SK-MEL-5 (cell line): ENCODE data around the gene TCFL5. TPM values are rescaled to one million over a fixed set of nuclear protein-coding genes. Genes with fewer than 3 reads are reported as not detected.
A peak's percentile ranks its signal among the peaks of the same experiment; 100 is the strongest.

Source experiments
- DNase-seq: peaks from one replicate; pipeline ENCODE4 v3.0.0-alpha.2; 2016; ENCODE audit warnings: low read depth, low spot score
- in situ Hi-C: cut with HindIII; loops from 2 replicates; pipeline ENCODE4 v1.10.0; 2016; ENCODE audit warnings: low sequenced_read_pairs, high pct_unique_total_duplicates, low pct_unique_long_range_greater_than_20kb
- total RNA-seq: library from RNA; depleted of rRNA; stranded (reverse); fragments of >200 nt; shearing (Covaris generic); gene quantifications from 2 replicates; pipeline ENCODE4 v1.2.3, GENCODE V29; 2014

TCFL5 gene
- total RNA-seq, 1 experiment from 2014 or later: 54.7 TPM

DNA sequence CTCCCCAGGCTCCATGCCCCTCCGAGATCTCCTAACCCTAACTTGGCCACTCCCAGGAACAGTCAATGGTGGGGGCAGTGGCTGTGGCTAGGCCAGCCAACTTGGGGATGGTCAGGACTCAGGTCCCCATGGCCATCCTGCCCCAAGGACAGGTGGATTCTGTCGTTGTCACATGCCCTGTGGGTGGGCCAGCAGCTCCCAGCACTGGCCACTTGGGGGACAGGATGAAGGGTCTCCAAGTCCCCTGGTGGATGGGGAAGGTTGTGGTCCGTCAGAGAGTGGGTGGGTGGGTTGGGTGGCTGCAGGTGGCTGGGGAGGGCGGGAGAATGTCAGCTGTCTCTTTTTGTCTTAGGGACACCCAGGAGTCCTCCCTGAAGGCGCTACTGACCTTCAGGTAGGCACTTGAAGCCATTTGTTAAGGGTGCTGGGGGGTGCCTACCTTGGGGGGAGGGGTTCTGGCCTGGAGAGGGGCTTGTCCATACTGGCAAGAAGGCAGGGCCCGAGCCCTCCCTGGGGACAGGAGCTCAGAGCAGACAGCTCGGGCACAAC is 39.3 kb downstream of the TCFL5 start:
- DNase-seq: no peak
- in situ Hi-C loops: no loop called here

DNA sequence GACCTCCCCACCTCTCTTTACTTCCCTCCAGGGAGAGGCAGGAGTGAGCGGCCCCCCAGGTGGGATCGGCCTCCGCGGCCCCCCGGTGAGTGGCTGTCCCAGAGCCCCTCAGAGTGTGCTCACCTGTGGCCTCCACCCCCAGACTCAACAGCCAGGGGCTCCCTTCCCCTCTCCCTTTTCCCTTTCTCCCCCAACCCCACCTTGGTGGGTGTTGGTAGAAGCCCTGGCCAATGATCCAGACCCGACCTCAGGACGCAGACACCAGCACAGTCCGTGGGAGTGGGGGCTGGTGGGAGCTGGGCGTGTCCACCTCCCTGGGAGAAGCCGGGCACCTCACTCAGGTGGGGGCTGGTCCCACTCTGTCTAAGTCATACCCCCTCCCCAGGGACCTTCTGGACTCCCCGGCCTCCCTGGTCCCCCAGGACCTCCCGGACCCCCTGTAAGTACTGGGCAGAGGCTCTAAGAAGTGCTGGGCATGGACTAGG is 39.9 kb downstream of the TCFL5 start:
- in situ Hi-C loops: no loop called here
- DNase-seq: no peak

DNA sequence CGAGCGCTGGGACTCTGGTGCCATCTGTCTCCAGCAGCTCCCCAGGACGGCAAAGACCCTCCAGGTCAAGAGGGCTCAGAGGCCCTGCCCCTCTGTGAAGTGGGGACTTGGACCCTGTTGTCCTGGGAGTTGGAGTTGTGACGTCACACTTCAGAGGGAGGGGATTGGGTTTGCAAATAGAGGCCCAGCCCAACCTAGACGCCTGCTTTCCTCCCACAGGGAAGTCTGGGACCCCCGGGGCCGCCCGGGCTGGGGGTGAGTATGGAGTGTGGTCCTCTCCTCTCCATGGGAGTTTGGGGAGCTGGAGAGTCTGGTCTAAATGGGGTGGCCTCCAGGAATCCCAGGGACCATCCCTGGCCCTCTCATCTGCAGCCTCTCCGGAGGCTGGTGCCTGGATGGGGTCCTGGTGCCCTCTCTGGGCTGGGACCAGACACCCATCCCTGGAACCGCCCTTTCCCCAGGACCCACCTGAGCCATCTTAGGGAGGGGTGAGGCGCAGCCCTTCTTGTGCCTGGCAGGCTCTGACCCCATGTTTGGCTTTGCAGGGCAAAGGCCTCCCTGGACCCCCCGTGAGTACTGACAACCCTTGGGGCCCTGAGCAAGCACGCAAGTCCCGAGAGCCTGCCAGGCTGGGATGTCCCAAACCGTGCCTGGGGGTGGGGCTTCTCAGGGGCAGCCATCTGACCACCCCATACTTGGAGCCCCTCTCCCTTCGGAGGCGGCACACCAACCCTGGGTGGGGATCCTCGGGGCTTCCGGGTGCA is 40.5 kb downstream of the TCFL5 start:
- DNase-seq: no peak
- in situ Hi-C loops: no loop called here

DNA sequence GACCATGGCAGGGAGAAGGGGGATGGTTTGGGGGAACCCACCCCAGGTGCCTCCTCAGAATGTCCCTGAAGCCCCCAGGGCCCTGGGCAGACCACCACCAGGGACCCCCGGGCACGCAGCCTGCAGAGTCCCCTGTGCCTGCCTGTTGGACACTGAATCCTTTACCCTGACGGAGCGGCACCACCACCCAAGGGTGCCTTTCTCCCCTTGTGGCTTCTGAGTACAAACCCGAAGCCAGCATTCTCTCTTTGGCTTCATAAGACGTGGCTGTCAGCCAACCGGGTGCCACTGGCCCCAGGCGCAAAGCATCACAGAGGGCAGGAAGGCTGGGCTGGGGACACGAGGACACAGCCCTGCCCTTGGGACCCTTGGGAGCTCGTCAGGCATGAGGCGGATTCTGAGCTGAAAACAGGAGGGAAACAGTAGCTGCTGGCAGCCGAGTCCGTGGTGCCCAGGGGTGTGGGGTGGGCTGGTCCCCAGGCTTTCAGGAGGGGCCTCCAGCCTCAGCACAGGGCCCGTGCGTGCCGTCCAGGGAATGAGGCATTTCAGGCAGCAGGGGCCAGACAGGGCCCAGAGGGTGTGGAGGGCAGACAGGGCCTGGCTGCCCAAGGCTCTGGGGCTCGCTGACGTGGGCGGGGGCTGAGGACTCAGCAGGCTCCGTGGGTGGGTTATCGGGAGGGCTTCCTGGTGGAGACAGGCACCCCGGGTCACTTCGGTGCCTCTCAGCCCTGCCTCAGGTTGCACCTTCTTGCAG is 41.2 kb downstream of the TCFL5 start:
- in situ Hi-C loops: no loop called here
- DNase-seq: no peak

DNA sequence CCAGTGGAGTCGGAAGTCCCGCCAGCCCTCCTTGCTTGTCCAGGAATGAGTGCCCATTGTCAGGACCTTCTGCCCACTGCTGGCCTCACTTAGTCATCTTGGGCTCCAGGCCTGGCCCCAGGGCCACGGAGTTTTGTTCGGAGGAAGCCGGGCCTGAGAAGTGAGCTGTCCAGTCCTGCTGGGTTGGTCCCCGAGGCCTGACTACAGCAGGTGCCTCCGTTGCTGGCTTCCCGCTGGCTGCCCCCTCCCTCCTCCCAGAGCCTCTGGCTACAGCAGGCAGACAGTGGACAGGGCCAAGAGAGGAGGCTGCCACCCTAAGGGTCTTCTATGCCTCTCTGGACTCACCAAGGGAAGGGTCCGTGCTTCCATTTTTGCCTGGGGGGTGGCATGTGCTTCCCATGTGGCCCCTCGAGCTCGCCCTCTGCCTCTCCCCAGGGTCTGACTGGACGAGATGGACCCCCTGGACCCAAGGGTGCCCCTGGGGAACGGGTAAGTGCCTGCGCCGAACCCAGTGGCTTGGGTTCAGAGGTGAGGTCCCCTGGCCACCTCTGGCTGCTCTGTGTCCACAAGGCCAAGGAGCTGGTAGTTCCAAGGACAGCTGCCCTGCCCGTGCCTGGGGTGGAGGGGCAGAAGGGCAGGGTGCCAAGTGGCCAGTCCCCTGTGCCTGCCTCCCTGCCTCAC is 42.0 kb downstream of the TCFL5 start:
- in situ Hi-C loops: no loop called here
- DNase-seq: no peak

DNA sequence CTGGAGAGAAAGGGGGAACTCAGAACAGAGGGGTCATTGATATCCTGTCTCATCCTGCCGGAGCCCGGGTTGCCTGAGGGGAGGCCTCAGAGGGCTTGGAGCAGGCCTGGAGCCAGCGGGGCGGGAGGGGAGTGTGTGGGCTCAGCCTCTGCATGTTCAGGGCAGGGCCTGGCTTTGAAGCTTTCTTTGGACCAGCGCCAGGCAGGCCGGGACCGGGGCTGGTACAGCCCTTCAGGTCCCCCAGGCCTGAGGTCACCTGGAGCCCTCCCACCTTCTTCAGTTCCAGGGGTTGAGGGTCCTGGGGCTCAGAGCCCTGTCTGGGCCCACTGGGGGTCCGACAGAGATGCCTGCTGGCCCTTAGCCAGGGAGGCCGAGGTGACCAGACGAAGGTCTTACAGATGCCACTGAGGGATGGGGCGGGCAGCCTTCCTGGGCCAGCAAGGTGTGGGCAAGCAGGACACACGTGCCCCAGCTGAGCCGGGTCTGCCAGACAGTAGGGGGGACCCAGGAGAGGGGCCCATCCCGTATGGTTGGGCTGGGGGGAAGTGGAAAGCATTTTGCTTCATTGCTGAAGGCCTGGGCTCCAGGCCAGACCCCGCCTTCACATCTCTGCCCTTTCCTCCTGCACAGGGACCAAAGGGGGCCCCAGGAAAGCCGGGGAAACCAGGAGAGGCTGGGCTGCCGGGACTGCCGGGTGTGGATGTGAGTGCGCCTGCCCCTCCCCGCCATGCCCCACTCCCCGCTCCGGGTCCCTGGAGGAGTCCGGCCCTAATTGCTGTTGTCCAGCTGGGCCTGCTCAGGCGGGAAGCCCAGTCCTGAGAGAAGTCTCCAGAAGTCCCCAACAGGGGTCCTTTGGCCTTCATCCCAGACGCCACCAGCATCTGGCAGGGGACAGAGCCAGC is 42.8 kb downstream of the TCFL5 start:
- in situ Hi-C loops: no loop called here
- DNase-seq: peak; percentile 75

DNA sequence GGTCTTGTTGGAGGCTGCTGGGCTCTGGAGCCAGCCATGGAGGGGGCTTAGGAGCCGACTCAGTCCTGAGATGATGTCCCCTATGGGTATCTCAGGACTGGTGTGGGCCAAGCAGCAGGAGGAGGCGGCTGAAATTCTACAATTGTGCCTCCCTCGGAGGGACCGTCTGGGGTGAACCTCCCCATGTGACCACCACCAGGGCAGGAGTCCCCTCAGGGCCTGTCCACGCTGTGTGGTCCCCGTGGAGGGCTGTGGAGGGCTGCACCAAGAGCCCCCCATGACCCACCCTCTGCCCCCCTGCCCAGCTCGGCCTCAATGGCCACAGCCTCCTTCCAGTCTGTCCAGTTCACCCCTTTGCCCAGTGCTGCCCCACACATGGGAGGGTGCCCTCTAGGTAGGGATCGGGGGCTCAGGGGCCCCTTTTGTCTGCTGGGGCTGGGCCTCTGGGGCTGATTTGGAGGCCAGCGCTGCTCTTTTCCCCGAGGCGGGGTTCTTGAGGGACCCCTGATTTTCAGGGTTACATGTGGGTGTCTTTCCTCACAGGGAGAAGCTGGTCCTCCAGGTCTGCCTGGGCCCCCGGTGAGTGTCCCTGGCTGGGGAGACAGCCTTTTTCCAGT is 43.5 kb downstream of the TCFL5 start:
- in situ Hi-C loops: no loop called here
- DNase-seq: no peak

DNA sequence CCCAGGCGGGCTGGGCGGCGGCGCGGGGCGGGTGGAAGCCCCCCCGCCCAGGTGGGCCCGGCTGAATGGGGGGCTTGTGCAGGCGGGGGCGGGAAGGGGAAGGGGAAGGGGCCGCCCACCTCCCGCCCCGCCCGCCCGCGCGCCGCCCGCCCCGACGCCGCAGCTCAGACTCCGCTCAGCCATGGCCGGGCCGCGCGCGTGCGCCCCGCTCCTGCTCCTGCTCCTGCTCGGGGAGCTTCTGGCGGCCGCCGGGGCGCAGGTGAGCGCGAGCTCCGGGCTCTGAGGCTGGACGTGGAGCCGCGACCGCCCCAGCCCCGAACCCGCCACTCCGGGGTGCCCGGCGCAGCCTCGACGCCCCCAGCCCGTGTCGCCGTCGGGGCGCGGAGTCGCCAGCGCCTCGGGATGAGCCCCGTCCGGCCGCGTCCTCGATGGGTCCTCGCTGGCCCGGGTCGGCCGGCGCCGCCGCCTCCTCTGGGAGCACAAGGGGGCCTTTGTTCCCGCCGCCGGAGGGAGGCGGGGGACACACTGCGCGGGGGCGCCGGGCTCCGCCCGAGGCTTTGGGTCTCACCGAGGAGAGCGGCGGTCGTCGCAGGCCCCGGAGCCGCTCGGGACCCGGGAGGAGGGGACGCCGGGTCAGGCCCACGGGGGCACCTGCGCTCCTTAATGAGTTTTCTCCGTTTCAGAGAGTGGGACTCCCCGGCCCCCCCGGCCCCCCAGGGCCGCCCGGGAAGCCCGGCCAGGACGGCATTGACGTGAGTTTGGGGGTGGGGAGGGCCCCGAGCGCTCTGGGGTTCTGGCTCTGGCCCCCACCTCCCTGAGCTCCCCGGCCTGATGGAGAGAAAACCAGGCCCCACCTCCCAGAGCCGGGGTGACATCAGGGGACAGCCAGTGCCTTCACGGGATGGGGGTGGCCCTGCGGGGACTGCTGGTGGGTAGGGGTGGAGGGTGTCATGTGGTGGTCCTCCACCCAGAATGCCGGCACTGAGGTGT is 44.4 kb downstream of the TCFL5 start, which contains the start of gene COL9A3:
Gene COL9A3, plus strand, starts transcription at position 167 of the 990 bp plus-strand sequence. Its CDS starts 15 bp downstream, at position 182.
- in situ Hi-C loops: no loop called here
- DNase-seq: peak; percentile 42

DNA sequence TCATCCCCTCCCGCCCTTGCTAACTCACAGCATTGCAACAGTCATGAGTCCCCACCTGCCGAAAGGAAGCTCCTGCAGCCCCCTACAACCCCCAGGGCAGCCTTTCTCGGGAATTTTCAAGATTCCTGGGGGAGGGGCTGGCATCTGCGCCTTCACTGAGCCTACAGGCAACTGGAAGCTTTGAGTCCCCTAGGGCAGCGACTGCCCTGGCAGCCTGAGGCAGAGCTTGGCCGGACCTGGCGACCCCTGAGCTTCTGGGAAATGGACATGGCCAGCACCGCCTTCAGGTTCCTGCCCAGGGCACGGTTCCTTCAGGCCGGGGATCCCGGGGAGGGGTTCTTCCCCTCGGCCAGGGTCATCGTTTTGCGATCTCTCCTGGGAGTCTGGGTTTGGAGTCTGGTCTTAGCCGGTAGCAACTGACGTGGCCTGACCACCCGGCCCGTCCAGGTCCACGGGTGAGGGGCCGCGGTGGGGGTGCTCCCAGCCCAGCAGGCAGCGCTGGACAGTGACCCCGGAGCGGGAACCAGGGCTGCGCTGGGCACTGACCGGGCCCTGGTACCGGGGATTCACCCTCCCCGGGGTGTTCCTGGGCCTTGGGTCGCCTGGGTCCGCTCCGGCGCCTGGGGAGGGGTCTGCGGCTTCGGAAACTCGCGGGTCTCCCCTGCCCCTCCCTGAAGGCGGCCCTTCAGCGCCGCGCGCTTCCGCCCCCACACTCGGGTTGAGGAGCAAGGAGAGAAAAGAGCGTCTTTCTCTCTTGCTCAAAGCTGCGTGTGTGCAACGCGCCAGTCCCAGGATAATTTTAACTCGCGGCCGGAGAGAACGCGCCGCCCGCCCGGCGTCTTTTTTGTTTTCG is 45.4 kb downstream of the TCFL5 start:
- in situ Hi-C loops: no loop called here
- DNase-seq: no peak

DNA sequence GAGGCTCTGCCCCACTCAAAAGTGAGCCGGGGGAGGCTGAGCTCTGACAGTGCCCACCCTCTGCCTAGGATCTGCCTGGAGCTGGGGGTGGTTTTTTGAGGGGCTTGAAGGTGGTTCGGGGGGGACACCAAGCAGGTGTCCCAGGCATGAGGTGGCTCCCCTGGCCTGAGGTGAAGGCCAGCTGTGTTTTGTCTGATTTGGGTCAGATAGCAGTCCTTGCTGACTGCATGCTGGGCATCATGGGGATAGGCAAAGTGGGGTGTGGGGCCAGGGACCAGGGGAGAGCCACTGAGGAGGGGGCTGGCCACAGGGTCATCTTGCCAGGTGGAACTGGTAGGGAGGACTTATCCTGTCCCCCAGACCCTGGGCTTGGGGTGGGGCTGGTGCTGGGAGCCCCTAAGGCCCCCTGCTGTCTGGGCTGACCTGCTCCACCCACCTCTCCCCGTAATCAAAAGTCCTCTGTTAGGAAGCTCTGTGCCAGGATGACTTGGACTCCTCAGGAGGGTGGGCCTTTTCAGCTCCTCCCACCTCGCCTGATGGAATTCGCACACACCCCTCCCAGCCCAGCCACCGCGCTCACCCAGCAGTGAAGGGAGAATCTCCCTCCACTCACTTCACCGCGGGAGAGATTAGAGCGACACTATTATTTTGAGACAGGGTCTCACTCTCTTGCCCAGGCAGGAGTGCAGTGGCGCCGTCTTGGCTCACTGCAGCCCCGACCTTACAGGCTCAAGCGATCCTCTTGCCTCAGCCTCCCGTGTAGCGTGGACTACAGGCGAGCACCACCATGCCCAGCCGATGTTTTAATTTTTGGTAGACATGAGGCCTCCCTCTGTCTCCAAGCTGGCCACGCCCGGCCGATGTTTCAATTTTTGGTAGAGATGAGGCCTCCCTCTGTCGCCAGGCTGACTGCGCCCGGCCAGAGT is 46.3 kb downstream of the TCFL5 start:
- peak; percentile 52 for DNase-seq
- in situ Hi-C loops: no loop called here

DNA sequence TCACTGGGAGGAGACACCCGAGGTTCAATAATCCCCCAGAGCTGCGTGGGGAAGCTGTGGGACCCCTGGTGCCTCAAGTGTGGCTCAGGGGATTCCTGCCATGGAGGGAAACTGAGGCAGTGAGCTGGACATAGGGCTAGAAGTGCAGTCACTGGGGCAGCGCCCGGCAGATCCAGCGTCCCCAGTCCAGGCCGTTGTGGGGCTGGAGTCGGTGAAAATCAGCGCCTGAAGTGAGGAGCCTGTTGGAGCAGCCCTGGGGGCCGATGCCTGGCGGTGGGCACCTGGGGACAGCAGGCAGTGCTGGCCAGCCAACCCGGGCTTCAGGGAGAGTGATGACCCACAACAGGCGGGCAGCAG is 46.9 kb downstream of the TCFL5 start:
- in situ Hi-C loops: no loop called here

DNA sequence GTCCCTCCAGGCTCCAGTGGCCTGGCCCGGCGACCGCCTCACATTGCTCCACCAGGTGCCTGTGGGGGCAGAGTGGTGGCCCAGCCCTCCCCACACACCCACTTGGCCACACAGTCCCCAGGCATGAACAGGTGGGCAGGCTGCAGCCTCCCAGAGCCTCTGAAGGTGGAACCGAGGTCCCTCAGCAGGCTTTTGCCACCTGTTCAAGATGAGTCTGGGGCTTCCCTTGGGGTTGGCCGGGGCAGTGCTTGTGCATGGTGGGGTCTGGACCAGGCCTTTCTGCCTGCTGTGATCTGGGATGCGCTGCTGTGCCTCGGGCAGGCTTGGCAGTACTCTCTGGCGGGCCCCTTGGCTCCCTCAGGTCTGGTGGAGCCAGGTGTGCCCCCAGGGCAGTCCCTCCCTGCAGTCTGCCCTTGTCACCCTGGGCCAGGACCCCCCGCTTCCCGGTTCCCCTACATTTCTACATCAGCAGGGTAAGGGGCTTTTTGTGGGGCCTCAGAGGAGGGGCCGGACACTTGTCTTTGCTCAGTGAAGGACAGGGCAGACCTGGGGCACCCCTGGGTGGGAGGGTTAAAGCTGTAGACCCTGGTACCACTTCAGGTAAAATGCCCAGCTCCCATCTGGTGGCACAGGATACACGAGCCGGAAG is 47.4 kb downstream of the TCFL5 start:
- in situ Hi-C loops: no loop called here
- DNase-seq: no peak

More for the DNA sequence above, 46.9 kb downstream of the TCFL5 start:
- no peak for DNase-seq

DNA sequence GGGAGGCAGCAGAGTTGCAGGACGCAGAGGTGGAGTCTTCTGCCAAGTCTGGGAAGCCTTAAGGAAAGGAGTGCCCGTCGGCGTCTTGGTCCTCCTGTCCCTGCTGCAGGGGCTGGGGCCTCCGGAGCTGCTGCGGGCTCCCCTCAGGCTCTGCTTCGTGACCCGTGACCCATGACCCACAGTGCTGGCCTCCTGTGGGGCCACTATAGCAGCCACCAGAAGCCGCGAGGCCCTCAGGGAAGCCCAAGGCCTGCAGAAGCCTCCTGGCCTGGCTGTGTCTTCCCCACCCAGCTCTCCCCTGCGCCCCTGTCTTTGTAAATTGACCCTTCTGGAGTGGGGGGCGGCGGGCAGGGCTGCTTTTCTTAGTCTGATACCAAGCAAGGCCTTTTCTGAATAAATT is 48.0 kb downstream of the TCFL5 start:
- DNase-seq: no peak
- in situ Hi-C loops: no loop called here

DNA sequence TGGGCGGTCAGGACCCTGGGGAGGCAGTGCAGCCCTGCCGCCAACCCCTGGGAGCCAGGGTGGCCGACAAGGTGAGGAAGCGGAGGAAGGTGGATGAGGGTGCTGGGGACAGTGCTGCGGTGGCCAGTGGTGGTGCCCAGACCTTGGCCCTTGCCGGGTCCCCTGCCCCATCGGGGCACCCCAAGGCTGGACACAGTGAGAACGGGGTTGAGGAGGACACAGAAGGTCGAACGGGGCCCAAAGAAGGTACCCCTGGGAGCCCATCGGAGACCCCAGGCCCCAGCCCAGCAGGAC is 48.8 kb downstream of the TCFL5 start:
- in situ Hi-C loops: no loop called here
- DNase-seq: no peak
